Measurements from ENCODE around the gene AR.

DNA sequence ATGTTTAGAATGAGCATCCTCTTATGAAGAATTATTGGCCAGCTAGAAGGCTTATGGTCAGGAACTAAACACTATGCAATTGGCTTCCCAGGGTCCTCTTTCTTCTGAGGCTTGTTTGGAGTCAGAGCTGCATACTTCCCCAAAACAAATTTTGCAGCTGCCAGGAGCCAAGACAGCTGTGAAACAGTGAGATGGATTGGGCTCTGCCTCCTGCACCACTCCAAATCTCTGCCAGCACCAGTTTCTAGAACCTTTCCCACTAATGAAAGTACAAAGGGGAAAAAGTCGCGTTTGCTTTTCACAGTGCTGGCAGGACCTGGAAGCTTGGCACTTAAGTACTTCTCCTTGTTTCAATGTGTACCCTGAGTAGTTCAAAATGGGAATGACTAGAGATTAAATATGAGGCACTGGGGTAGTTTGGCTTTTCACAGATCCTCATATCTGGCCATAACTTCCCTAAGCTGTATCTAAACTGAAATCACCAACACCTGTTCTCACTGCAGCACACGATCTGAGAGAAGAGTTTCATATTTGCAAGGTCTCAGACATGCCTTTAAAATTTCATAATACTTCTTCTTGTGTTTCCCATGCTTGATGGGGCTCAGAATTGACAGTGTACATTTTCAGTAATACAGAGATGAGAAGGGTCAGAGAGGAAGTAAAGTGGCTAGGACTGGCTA, 20.7 kb upstream of the AR start:
- TF ChIP-seq, protein P1, sequence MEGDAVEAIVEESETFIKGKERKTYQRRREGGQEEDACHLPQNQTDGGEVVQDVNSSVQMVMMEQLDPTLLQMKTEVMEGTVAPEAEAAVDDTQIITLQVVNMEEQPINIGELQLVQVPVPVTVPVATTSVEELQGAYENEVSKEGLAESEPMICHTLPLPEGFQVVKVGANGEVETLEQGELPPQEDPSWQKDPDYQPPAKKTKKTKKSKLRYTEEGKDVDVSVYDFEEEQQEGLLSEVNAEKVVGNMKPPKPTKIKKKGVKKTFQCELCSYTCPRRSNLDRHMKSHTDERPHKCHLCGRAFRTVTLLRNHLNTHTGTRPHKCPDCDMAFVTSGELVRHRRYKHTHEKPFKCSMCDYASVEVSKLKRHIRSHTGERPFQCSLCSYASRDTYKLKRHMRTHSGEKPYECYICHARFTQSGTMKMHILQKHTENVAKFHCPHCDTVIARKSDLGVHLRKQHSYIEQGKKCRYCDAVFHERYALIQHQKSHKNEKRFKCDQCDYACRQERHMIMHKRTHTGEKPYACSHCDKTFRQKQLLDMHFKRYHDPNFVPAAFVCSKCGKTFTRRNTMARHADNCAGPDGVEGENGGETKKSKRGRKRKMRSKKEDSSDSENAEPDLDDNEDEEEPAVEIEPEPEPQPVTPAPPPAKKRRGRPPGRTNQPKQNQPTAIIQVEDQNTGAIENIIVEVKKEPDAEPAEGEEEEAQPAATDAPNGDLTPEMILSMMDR (IDR thresholded peaks at IDR 0.05) = no peak
- no peak for TF ChIP-seq POLR2A (IDR thresholded peaks at IDR 0.05)
- no peak for TF ChIP-seq POLR2AphosphoS5 (IDR thresholded peaks at IDR 0.05)
